Suprapubic skin (tissue), 4 donors: ENCODE results near the gene ANKRD12. TPM values are rescaled to one million over a fixed set of nuclear protein-coding genes. Genes with fewer than 3 reads are reported as not detected.
"Not testable (repeated sequence)": the region's sequence is repeated elsewhere in the genome, so short reads cannot be mapped to it uniquely, and the experiment has no call there.

ENCODE experiments used
- DNase-seq, 2 donors: peaks; one replicate each; pipeline ENCODE4 v3.0.0-alpha.2; 2019; ENCODE audit warnings: low spot score in 2 of 2
- H3K27ac ChIP-seq: fragments of 200-600 bp; sonication (generic); one replicate; pipeline ENCODE4 v1.5.1; 2019
- H3K27me3 ChIP-seq: fragments of 200-600 bp; sonication (generic); one replicate; pipeline ENCODE4 v1.5.1; 2019
- H3K36me3 ChIP-seq: fragments of 200-600 bp; sonication (generic); one replicate; pipeline ENCODE4 v1.5.1; 2019
- H3K4me1 ChIP-seq: fragments of 200-600 bp; sonication (generic); one replicate; pipeline ENCODE4 v1.5.1; 2019
- H3K4me3 ChIP-seq: fragments of 200-600 bp; sonication (generic); one replicate; pipeline ENCODE4 v1.5.1; 2019; ENCODE audit warnings: mild to moderate bottlenecking
- H3K9me3 ChIP-seq: fragments of 200-600 bp; sonication (generic); one replicate; pipeline ENCODE4 v1.5.1; 2019
- CTCF ChIP-seq, 2 donors: fragments of 200-600 bp in 1 of 2; fragments of 450-650 bp in 1 of 2; sonication (generic) in 1 of 2; IDR thresholded peaks; one replicate each; pipeline ENCODE4 v1.5.1; 2016 to 2019; ENCODE audit warnings: antibody characterized with exemption in 2 of 2, mild to moderate bottlenecking in 1 of 2, moderate library complexity in 1 of 2
- EP300 ChIP-seq: sonication (generic); formaldehyde crosslinking; IDR thresholded peaks from one replicate; pipeline ENCODE4 v1.6.1; 2017; ENCODE audit warnings: antibody characterized with exemption
- POLR2A ChIP-seq, 2 donors: fragments of 450-650 bp; IDR thresholded peaks; one replicate each; pipeline ENCODE4 v1.6.1; 2017; ENCODE audit warnings: antibody characterized with exemption in 2 of 2, mild to moderate bottlenecking in 2 of 2, moderate library complexity in 2 of 2
- POLR2AphosphoS5 ChIP-seq, 3 donors: sonication (generic); formaldehyde crosslinking; IDR thresholded peaks; one replicate each; pipeline ENCODE4 v1.6.1; 2017; ENCODE audit warnings: antibody characterized with exemption in 3 of 3
- WGBS: methylation state at CpG from one replicate; pipeline ENCODE4 v1.1.5; 2018; 5-methylcytosine and 5-hydroxymethylcytosine counted together
- total RNA-seq, 4 donors: library from RNA; depleted of rRNA; stranded (reverse); fragments of >200 nt; gene quantifications; one replicate each; pipeline ENCODE4 v1.1.0, GENCODE V29; 2016

Gene ANKRD12
- total RNA-seq, 4 donors from 2014 or later = 41.0 to 107 (median 60.8) TPM

GRCh38 chr18:9260388-9261380 is 124.1 kb downstream of the ANKRD12 start:
- WGBS = 70% methylated on average over 4 of the region's 4 CpGs
- no peak overlapping the region for H3K27ac ChIP-seq
- H3K9me3 ChIP-seq = peaks cover 6% of the 10 kb centered on the region
- no peak for DNase-seq
- H3K4me3 ChIP-seq = no peak overlapping the region
- H3K36me3 ChIP-seq = peaks cover 21% of the 10 kb centered on the region
- H3K27me3 ChIP-seq = no peaks in the 10 kb centered on the region
- H3K4me1 ChIP-seq = no peaks in the 10 kb centered on the region
- TF ChIP-seq CTCF (IDR thresholded peaks at IDR 0.05) (no peak), EP300 (no peak), POLR2A (IDR thresholded peaks at IDR 0.05) (no peak), POLR2AphosphoS5 (IDR thresholded peaks at IDR 0.05) (no peak)

GRCh38 chr18:9263264-9263663 is 126.7 kb downstream of the ANKRD12 start:
- H3K27me3 ChIP-seq = no peaks in the 10 kb centered on the region
- no peaks in the 10 kb centered on the region for H3K4me1 ChIP-seq
- no peak overlapping the region for H3K27ac ChIP-seq
- DNase-seq = no peak
- 78% methylated on average over 1 of the region's 1 CpG for WGBS
- no peak for TF ChIP-seq CTCF (IDR thresholded peaks at IDR 0.05)
- no peak for TF ChIP-seq EP300
- TF ChIP-seq POLR2A (IDR thresholded peaks at IDR 0.05) = no peak
- no peak for TF ChIP-seq POLR2AphosphoS5 (IDR thresholded peaks at IDR 0.05)
- peaks cover 23% of the 10 kb centered on the region for H3K36me3 ChIP-seq
- no peak overlapping the region for H3K4me3 ChIP-seq
- no peaks in the 10 kb centered on the region for H3K9me3 ChIP-seq

- H3K9me3 ChIP-seq, H3K27ac ChIP-seq, DNase-seq, H3K27me3 ChIP-seq, H3K4me3 ChIP-seq, H3K4me1 ChIP-seq: not testable (repeated sequence)
- WGBS = 99% methylated on average over 15 of the region's 15 CpGs
- peaks cover 23% of the 10 kb centered on the region for H3K36me3 ChIP-seq
Measured at GRCh38 chr18:9264797-9265196, 128.2 kb downstream of the ANKRD12 start.

- 95% methylated on average over 2 of the region's 2 CpGs for WGBS
- TF ChIP-seq POLR2A (IDR thresholded peaks at IDR 0.05) (no peak), EP300 (no peak), CTCF (IDR thresholded peaks at IDR 0.05) (no peak), POLR2AphosphoS5 (IDR thresholded peaks at IDR 0.05) (no peak)
- H3K27ac ChIP-seq = no peak overlapping the region
- H3K4me3 ChIP-seq = no peak overlapping the region
- DNase-seq = no peak
- peaks cover 59% of the 10 kb centered on the region for H3K36me3 ChIP-seq
- no peaks in the 10 kb centered on the region for H3K27me3 ChIP-seq
- H3K9me3 ChIP-seq = no peaks in the 10 kb centered on the region
- H3K4me1 ChIP-seq = no peaks in the 10 kb centered on the region
Measured at GRCh38 chr18:9273221-9273620, 136.6 kb downstream of the ANKRD12 start.

- Histone ChIP-seq H3K4me1 (no peaks in the 10 kb centered on the region), H3K9me3 (no peaks in the 10 kb centered on the region), H3K27me3 (no peaks in the 10 kb centered on the region), H3K36me3 (peaks cover 85% of the 10 kb centered on the region), H3K4me3 (no peak overlapping the region), H3K27ac (no peak overlapping the region)
- DNase-seq = no peak
- no peak for TF ChIP-seq POLR2A (IDR thresholded peaks at IDR 0.05)
- TF ChIP-seq EP300 = no peak
- TF ChIP-seq POLR2AphosphoS5 (IDR thresholded peaks at IDR 0.05) = no peak
- TF ChIP-seq CTCF (IDR thresholded peaks at IDR 0.05) = no peak
- WGBS = 96% methylated on average over 1 of the region's 1 CpG
Measured at GRCh38 chr18:9275890-9276289, 139.3 kb downstream of the ANKRD12 start.
